ENCODE data around the gene IL20RA. TPM values are rescaled to one million over a fixed set of nuclear protein-coding genes. Genes with fewer than 3 reads are reported as not detected.
A peak's percentile ranks its signal among the peaks of the same experiment; 100 is the strongest.

Gene IL20RA
- total and polyA plus RNA-seq, 2 of the 13 experiments (the other 11 are each of a cell fraction or from before 2014, with no cell fraction given): not detected

DNA sequence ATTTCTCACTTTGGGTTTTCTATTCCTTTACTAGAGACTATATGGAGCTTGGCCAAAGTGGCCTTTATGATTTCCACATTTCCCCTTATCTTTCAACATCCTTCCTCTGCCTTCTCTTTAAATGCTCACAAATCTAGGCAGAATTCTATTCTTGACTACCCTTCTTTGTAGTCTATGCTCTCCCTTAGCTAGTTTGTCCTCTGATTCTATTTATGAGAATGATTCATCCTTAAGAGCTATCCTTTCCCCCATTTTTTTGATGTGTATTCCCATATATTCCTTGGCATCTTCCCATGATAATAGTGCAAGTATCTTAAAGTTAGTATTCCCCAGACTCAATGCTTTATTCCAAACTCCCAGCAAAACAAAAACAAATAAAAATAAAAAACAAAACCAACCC lies 53.1 kb downstream of the IL20RA start:
- Histone ChIP-seq H3K27ac (ENCODE audit: extremely low read length, insufficient read depth, low read length) (no peak overlapping the region), H2AFZ (ENCODE audit: low read length) (no peak overlapping the region), H4K20me1 (ENCODE audit: insufficient read depth, low read length) (no peaks in the 10 kb centered on the region), H3K9me3 (ENCODE audit: low read length) (no peaks in the 10 kb centered on the region), H3K36me3 (replicated peaks in 1 of 2; ENCODE audit: control insufficient read depth in 1 of 2, insufficient read depth in 2 of 2, low read length in 2 of 2) (no peaks in the 10 kb centered on the region), H3K4me3 (replicated peaks in 1 of 3; ENCODE audit: insufficient read depth in 1 of 3, low read depth in 2 of 3, low read length in 3 of 3) (no peak overlapping the region), H3K27me3 (ENCODE audit: control insufficient read depth in 1 of 2, insufficient read depth in 2 of 2, low read length in 2 of 2) (peaks cover 6 to 32% of the 10 kb centered on the region in 2 experiments; a peak in 3 of 5 replicates), H3K79me2 (ENCODE audit: insufficient read depth, low read length) (no peaks in the 10 kb centered on the region), H3K4me2 (ENCODE audit: low read depth, low read length) (no peak overlapping the region), H3K9ac (ENCODE audit: insufficient read depth, low read depth, low read length) (no peak overlapping the region), H3K4me1 (ENCODE audit: insufficient read depth, low read length) (peaks cover 15% of the 10 kb centered on the region)
- in situ Hi-C loops (cut with HindIII; ENCODE audit: extremely low pct_ligation_motif_present, low pct_unique_long_range_greater_than_20kb) (no loop called here), intact Hi-C loops (cut with micrococcal nuclease; ENCODE audit: unreplicated experiment) (no loop called here)
- no TSS peak for BruUV-seq (replicated peaks)
- DNase-seq (ENCODE audit: low spot score) (no peak), ATAC-seq (no peak), FAIRE-seq (no peak)
- POLR2A ChIA-PET: no interaction called here
- TF ChIP-seq GTF3A (CRISPR knock-in tag; conservative IDR thresholded peaks at IDR 0.05) (no peak), CAMTA2 (CRISPR knock-in tag; IDR thresholded peaks at IDR 0.05; ENCODE audit: borderline replicate concordance) (no peak), NFKBIZ (CRISPR knock-in tag; IDR thresholded peaks at IDR 0.05) (no peak)
- TF ChIP-seq, protein P1, sequence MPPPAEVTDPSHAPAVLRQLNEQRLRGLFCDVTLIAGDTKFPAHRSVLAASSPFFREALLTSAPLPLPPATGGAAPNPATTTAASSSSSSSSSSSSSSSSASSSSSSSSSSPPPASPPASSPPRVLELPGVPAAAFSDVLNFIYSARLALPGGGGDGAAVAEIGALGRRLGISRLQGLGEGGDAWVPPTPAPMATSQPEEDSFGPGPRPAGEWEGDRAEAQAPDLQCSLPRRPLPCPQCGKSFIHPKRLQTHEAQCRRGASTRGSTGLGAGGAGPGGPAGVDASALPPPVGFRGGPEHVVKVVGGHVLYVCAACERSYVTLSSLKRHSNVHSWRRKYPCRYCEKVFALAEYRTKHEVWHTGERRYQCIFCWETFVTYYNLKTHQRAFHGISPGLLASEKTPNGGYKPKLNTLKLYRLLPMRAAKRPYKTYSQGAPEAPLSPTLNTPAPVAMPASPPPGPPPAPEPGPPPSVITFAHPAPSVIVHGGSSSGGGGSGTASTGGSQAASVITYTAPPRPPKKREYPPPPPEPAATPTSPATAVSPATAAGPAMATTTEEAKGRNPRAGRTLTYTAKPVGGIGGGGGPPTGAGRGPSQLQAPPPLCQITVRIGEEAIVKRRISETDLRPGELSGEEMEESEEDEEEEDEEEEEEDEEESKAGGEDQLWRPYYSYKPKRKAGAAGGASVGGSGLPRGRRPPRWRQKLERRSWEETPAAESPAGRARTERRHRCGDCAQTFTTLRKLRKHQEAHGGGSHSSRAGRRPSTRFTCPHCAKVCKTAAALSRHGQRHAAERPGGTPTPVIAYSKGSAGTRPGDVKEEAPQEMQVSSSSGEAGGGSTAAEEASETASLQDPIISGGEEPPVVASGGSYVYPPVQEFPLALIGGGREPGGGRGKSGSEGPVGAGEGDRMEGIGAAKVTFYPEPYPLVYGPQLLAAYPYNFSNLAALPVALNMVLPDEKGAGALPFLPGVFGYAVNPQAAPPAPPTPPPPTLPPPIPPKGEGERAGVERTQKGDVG (CRISPR knock-in tag; IDR thresholded peaks at IDR 0.05; ENCODE audit: borderline replicate concordance): no peak
- CTCF ChIA-PET (ENCODE audit: low intra/inter-chr PET ratio, low total read pairs): no interaction called here

DNA sequence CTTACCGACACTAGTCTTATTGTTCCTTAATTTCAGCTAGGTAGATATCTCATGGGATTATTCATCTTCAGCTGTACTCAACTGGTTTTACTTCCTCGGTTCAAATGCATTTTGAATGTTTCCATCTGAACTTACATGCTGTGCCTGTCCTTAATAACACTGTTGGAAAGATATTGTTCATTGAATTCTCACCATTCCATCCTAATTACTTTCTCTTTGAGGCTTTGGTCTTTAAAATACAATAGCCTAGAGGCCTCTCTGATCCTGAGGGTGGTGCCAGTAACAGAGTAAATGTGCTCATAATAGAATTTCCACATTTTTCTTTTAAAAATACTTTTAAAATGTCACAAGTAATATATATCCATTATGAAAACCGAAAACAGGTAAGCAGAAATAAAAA lies 54.0 kb downstream of the IL20RA start:
- H4K20me1 ChIP-seq (ENCODE audit: insufficient read depth, low read length): no peaks in the 10 kb centered on the region
- BruUV-seq (replicated peaks): no TSS peak
- H3K4me2 ChIP-seq (ENCODE audit: low read depth, low read length): no peak overlapping the region
- H3K36me3 ChIP-seq (replicated peaks in 1 of 2; ENCODE audit: control insufficient read depth in 1 of 2, insufficient read depth in 2 of 2, low read length in 2 of 2): no peaks in the 10 kb centered on the region
- H3K9me3 ChIP-seq (ENCODE audit: low read length): no peaks in the 10 kb centered on the region
- no peak overlapping the region for H3K27ac ChIP-seq (ENCODE audit: extremely low read length, insufficient read depth, low read length)
- ATAC-seq: no peak
- in situ Hi-C loops (cut with HindIII; ENCODE audit: extremely low pct_ligation_motif_present, low pct_unique_long_range_greater_than_20kb) (no loop called here), intact Hi-C loops (cut with micrococcal nuclease; ENCODE audit: unreplicated experiment) (no loop called here)
- peaks cover 15% of the 10 kb centered on the region for H3K4me1 ChIP-seq (ENCODE audit: insufficient read depth, low read length)
- POLR2A ChIA-PET: no interaction called here
- H3K9ac ChIP-seq (ENCODE audit: insufficient read depth, low read depth, low read length): no peak overlapping the region
- peak; percentile 44 for FAIRE-seq
- H3K27me3 ChIP-seq (ENCODE audit: control insufficient read depth in 1 of 2, insufficient read depth in 2 of 2, low read length in 2 of 2): peaks cover 6 to 38% of the 10 kb centered on the region in 2 experiments; a peak in 4 of 5 replicates
- no peak overlapping the region for H3K4me3 ChIP-seq (replicated peaks in 1 of 3; ENCODE audit: insufficient read depth in 1 of 3, low read depth in 2 of 3, low read length in 3 of 3)
- DNase-seq (ENCODE audit: low spot score): no peak
- no peaks in the 10 kb centered on the region for H3K79me2 ChIP-seq (ENCODE audit: insufficient read depth, low read length)
- CTCF ChIA-PET (ENCODE audit: low intra/inter-chr PET ratio, low total read pairs): no interaction called here
- WGBS (ENCODE audit: low lambda C conversion rate): 24% methylated on average over 3 of the region's 3 CpGs
- H2AFZ ChIP-seq (ENCODE audit: low read length): no peak overlapping the region
- TF ChIP-seq, protein P2, sequence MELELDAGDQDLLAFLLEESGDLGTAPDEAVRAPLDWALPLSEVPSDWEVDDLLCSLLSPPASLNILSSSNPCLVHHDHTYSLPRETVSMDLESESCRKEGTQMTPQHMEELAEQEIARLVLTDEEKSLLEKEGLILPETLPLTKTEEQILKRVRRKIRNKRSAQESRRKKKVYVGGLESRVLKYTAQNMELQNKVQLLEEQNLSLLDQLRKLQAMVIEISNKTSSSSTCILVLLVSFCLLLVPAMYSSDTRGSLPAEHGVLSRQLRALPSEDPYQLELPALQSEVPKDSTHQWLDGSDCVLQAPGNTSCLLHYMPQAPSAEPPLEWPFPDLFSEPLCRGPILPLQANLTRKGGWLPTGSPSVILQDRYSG (CRISPR knock-in tag; IDR thresholded peaks at IDR 0.05): no peak
- TF ChIP-seq RARA (CRISPR knock-in tag; IDR thresholded peaks at IDR 0.05): no peak
- TF ChIP-seq ZSCAN22 (CRISPR knock-in tag; IDR thresholded peaks at IDR 0.05): no peak
- no peak for TF ChIP-seq MIER3 (CRISPR knock-in tag; IDR thresholded peaks at IDR 0.05; ENCODE audit: borderline replicate concordance)
- TF ChIP-seq ZNF777 (CRISPR knock-in tag; IDR thresholded peaks at IDR 0.05): no peak
- TF ChIP-seq ZNF766 (CRISPR knock-in tag; IDR thresholded peaks at IDR 0.05; ENCODE audit: borderline replicate concordance): no peak
- TF ChIP-seq, protein P3, sequence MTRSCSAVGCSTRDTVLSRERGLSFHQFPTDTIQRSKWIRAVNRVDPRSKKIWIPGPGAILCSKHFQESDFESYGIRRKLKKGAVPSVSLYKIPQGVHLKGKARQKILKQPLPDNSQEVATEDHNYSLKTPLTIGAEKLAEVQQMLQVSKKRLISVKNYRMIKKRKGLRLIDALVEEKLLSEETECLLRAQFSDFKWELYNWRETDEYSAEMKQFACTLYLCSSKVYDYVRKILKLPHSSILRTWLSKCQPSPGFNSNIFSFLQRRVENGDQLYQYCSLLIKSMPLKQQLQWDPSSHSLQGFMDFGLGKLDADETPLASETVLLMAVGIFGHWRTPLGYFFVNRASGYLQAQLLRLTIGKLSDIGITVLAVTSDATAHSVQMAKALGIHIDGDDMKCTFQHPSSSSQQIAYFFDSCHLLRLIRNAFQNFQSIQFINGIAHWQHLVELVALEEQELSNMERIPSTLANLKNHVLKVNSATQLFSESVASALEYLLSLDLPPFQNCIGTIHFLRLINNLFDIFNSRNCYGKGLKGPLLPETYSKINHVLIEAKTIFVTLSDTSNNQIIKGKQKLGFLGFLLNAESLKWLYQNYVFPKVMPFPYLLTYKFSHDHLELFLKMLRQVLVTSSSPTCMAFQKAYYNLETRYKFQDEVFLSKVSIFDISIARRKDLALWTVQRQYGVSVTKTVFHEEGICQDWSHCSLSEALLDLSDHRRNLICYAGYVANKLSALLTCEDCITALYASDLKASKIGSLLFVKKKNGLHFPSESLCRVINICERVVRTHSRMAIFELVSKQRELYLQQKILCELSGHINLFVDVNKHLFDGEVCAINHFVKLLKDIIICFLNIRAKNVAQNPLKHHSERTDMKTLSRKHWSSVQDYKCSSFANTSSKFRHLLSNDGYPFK (CRISPR knock-in tag; IDR thresholded peaks at IDR 0.05; ENCODE audit: borderline replicate concordance): no peak
- no peak for TF ChIP-seq ISX (CRISPR knock-in tag; conservative IDR thresholded peaks at IDR 0.05)
- no peak for TF ChIP-seq ZKSCAN5 (CRISPR knock-in tag; IDR thresholded peaks at IDR 0.05)
